ENCODE measurements around the gene KIR2DL1.

GRCh38 chr19:54792814-54793213 is 23.2 kb downstream of the KIR2DL1 start:
- TF ChIP-seq CTCF (IDR thresholded peaks at IDR 0.05) (no peak), ETV6 (CRISPR knock-in tag; IDR thresholded peaks at IDR 0.05) (no peak), HMGXB4 (CRISPR knock-in tag; IDR thresholded peaks at IDR 0.05) (no peak), USF2 (CRISPR knock-in tag; IDR thresholded peaks at IDR 0.05) (no peak), ATF3 (CRISPR knock-in tag; conservative IDR thresholded peaks at IDR 0.05) (no peak), JUN (CRISPR knock-in tag; IDR thresholded peaks at IDR 0.05) (no peak), HMGA2 (CRISPR knock-in tag; IDR thresholded peaks at IDR 0.05) (no peak), ZNF532 (CRISPR knock-in tag; IDR thresholded peaks at IDR 0.05; ENCODE audit: borderline replicate concordance) (no peak), NR2C2 (CRISPR knock-in tag; IDR thresholded peaks at IDR 0.05) (no peak), ATF1 (CRISPR knock-in tag; IDR thresholded peaks at IDR 0.05) (no peak), ERG (CRISPR knock-in tag; IDR thresholded peaks at IDR 0.05) (no peak), TCF7 (CRISPR knock-in tag; IDR thresholded peaks at IDR 0.05; ENCODE audit: low read depth) (no peak), E2F1 (CRISPR knock-in tag; IDR thresholded peaks at IDR 0.05) (no peak), ATF2 (CRISPR knock-in tag; IDR thresholded peaks at IDR 0.05; ENCODE audit: borderline replicate concordance, low read depth) (no peak)

All from WTC11 (cell line).